ENCODE data around the gene CCDC158. TPM values are rescaled to one million over a fixed set of nuclear protein-coding genes. Genes with fewer than 3 reads are reported as not detected.

CCDC158 gene
- total and polyA plus RNA-seq, 11 donors, result 0.01 to 0.75 (median 0.23) TPM; not detected in 2

DNA sequence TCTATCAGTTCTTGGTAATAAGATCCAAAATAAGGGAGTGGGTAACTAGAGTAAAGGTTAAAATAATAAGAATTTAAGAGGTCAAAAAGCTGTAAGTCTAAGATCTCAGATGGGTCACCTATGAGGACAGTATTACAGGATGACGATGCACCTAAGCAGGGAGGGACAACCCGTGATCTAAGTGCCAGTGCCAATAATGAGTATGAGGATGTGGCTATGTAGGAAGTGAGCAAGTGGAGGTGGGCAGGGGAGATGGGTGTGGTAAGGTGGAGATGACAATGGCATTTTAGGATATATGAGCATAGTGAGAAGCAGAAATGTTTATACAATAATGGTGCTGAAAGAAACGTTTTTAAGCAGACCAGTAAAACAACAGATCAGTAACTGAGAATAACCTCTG is 19.3 kb downstream of the CCDC158 start:
- intact Hi-C loops (cut with DNase I), result no loop called here
- 67 to 83% (median 76%) methylated on average over 3 of the region's 3 CpGs for WGBS, 4 donors
- no peak for ATAC-seq
- Histone ChIP-seq H3K4me1 (no peaks in the 10 kb centered on the region), H3K4me3 (no peak overlapping the region), H3K36me3 (no peaks in the 10 kb centered on the region), H3K27me3 (no peaks in the 10 kb centered on the region), H3K9me3 (no peaks in the 10 kb centered on the region), H3K27ac (no peak overlapping the region)
- TF ChIP-seq, protein P1, sequence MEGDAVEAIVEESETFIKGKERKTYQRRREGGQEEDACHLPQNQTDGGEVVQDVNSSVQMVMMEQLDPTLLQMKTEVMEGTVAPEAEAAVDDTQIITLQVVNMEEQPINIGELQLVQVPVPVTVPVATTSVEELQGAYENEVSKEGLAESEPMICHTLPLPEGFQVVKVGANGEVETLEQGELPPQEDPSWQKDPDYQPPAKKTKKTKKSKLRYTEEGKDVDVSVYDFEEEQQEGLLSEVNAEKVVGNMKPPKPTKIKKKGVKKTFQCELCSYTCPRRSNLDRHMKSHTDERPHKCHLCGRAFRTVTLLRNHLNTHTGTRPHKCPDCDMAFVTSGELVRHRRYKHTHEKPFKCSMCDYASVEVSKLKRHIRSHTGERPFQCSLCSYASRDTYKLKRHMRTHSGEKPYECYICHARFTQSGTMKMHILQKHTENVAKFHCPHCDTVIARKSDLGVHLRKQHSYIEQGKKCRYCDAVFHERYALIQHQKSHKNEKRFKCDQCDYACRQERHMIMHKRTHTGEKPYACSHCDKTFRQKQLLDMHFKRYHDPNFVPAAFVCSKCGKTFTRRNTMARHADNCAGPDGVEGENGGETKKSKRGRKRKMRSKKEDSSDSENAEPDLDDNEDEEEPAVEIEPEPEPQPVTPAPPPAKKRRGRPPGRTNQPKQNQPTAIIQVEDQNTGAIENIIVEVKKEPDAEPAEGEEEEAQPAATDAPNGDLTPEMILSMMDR (IDR thresholded peaks at IDR 0.05), result no peak
- TF ChIP-seq POLR2A (IDR thresholded peaks at IDR 0.05), result no peak
- DNase-seq, result no peak

DNA sequence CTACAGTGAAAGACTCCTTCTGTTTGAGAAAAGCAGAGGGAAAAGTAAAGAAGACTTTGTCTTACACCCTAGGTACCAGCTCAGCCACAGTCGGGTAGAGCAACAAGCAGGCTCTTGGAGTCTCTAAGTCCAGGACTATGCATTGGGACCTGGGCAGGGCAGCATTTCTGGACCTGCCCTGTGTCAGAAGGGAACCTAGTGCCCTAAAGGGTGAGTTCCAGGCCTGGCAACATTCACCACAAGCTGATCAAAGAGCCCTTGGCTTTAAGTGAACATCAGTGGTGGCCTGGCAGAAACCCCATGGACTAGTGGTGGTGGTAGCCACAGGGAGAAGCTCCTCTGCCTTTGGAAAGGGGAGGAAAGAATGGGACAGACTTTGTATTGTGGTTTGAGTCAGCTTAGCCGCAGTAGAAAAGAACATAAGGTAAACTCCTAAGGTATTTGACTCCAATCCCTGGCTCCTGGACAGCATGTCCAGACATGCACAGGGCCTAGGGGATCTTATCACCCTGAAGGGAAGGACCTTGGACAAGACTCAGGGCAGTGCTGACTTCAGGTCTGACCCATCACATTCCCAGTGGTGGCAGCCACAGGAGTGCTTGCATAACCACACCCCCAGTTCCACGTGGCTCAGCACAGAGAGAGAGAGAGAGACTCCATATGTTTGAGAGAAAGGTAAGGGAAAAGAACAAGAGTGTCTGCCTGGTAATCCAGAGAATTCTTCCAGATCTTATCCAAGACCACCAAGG is 32.6 kb downstream of the CCDC158 start:
- DNase-seq (no peak), ATAC-seq (no peak)
- peaks cover 0 to 41% (median 4%) of the 10 kb centered on the region in 12 donors for H3K9me3 ChIP-seq
- no peaks in the 10 kb centered on the region for H3K4me1 ChIP-seq
- H3K36me3 ChIP-seq, result no peaks in the 10 kb centered on the region
- TF ChIP-seq POLR2A (IDR thresholded peaks at IDR 0.05), result no peak
- WGBS, 4 donors, result 70 to 85% (median 76%) methylated on average over 3 of the region's 3 CpGs
- intact Hi-C loops (cut with DNase I), result no loop called here
- H3K27me3 ChIP-seq, result no peaks in the 10 kb centered on the region
- H3K4me3 ChIP-seq, result no peak overlapping the region
- no peak overlapping the region for H3K27ac ChIP-seq

DNA sequence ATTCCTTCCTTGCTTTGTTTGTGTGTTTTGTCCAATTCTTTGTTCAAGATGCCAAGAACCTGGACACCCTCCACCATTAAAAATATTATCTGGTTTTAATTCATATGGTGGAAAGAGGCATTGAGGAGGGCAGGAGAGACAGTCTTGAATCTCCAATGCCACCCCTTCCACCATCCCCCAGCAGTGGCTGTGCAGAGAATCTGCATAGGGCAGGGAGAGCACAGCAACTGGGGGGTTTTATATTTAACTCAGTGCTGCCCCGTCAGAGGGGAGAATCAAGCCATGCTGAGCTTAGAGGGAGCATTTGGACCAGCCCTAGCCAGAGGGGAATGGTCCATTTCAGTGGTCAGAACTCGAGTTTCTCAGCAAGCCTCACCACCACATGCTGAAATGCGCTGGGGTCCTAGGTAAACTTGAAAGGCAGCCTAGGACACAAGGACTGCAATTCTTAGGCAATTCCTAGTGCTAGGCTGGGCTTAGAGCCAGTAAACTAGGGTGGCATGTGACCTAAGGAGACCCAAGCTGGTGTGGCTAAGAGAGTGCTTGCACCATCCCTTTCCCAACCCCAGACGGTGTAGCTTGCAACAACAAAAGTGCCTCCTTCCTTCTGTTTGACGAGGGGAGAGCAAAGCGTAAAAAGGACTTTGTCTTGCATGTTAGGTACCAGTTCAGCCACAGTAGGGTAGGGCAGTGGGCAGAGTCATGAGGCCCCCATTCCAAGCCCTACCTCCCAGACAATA is 34.2 kb downstream of the CCDC158 start:
- ATAC-seq (peak in 2 of 4 donors; percentile 42 to 48), DNase-seq (no peak)
- Histone ChIP-seq H3K4me1 (no peaks in the 10 kb centered on the region), H3K27ac (no peak overlapping the region), H3K36me3 (no peaks in the 10 kb centered on the region), H3K4me3 (no peak overlapping the region), H3K27me3 (no peaks in the 10 kb centered on the region), H3K9me3 (peaks cover 0 to 26% (median 2%) of the 10 kb centered on the region in 12 donors)
- 73 to 85% (median 84%) methylated on average over 6 of the region's 6 CpGs for WGBS, 4 donors
- TF ChIP-seq, protein P1 (IDR thresholded peaks at IDR 0.05), result no peak
- TF ChIP-seq POLR2A (IDR thresholded peaks at IDR 0.05), result no peak
- intact Hi-C loops (cut with DNase I), result no loop called here

DNA sequence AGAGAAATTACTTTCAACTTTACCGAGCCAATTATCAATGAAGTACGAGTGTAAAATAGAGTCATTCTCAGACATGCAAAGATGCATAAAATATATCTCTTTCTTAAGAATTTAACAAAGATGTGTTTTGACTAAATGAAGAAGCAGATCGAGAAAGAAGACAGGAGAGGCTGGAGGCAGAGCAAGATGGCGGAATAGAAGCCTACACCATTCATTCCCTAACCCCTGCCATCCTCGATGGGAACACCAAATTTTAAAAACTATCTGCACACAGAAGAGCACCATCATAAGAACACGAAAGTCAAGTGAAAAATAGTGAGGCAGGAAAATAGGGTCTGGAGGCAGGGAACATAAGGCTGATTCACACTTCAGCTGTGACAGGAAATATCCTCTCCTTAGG is 35.0 kb downstream of the CCDC158 start:
- 89 to 91% (median 90%) methylated on average over 6 of the region's 6 CpGs for WGBS, 4 donors
- ATAC-seq, result no peak
- intact Hi-C loops (cut with DNase I), result no loop called here

More for the DNA sequence above, 35.0 kb downstream of the CCDC158 start:
- Histone ChIP-seq H3K36me3 (no peaks in the 10 kb centered on the region), H3K9me3 (peaks cover 0 to 27% (median 2%) of the 10 kb centered on the region in 12 donors), H3K27ac (no peak overlapping the region), H3K4me3 (no peak overlapping the region), H3K27me3 (no peaks in the 10 kb centered on the region), H3K4me1 (no peaks in the 10 kb centered on the region)
- TF ChIP-seq, protein P1 (IDR thresholded peaks at IDR 0.05), result no peak
- TF ChIP-seq POLR2A (IDR thresholded peaks at IDR 0.05), result no peak
- DNase-seq, result no peak

Measured in heart left ventricle (tissue), 16 donors.